KBM-7 (cell line): ENCODE results near the gene KRAS.

Source experiments
- DNase-seq: peaks from one replicate; pipeline ENCODE4 v3.0.0-alpha.2; 2015
- in situ Hi-C: fragments of 300-500 bp; cut with MboI; formaldehyde crosslinking; loops from 2 replicates; pipeline ENCODE4 v1.14.3; 2020; ENCODE audit warnings: low sequenced_read_pairs, low pct_unique_long_range_greater_than_20kb, mixed read lengths

KRAS gene

GRCh38 chr12:25207411-25207810, 43.3 kb downstream of the KRAS start:
- no peak for DNase-seq
- in situ Hi-C loops = no loop called here

GRCh38 chr12:25202137-25202536, 48.6 kb downstream of the KRAS start:
- no peak for DNase-seq
- in situ Hi-C loops = no loop called here

- in situ Hi-C loops = no loop called here
- no peak for DNase-seq
Measured at GRCh38 chr12:25200703-25201102, 50.0 kb downstream of the KRAS start.

GRCh38 chr12:25197608-25198007, 53.1 kb downstream of the KRAS start:
- DNase-seq = peak; percentile 36

GRCh38 chr12:25195056-25195971, 55.4 kb downstream of the KRAS start, which contains the start of the genes DNAI7 and ETFRF1:
TSS of gene DNAI7 (minus strand) at chr12:25195160. CDS start at chr12:25195078, 82 bp downstream.
TSS of gene ETFRF1 (plus strand) at chr12:25195237. CDS start at chr12:25203957, 8,720 bp downstream.
- DNase-seq = peak; percentile 96
- in situ Hi-C loops = no loop called here

More at GRCh38 chr12:25197608-25198007, 53.1 kb downstream of the KRAS start:
- in situ Hi-C loops = no loop called here

- in situ Hi-C loops = no loop called here
- DNase-seq = no peak
Measured at GRCh38 chr12:25194722-25195055, 56.0 kb downstream of the KRAS start.

GRCh38 chr12:25194214-25194613, 56.5 kb downstream of the KRAS start:
- peak; percentile 30 for DNase-seq
- in situ Hi-C loops = no loop called here

- in situ Hi-C loops = no loop called here
- no peak for DNase-seq
Measured at GRCh38 chr12:25190793-25191192, 59.9 kb downstream of the KRAS start.

GRCh38 chr12:25189656-25190055, 61.1 kb downstream of the KRAS start:
- in situ Hi-C loops = no loop called here
- DNase-seq = no peak

GRCh38 chr12:25187781-25188180, 62.9 kb downstream of the KRAS start:
- in situ Hi-C loops = no loop called here
- no peak for DNase-seq

GRCh38 chr12:25186788-25187402, 63.8 kb downstream of the KRAS start:
- in situ Hi-C loops = no loop called here

GRCh38 chr12:25186038-25186787, 64.5 kb downstream of the KRAS start:
- no peak for DNase-seq
- in situ Hi-C loops = no loop called here

More at GRCh38 chr12:25186788-25187402, 63.8 kb downstream of the KRAS start:
- no peak for DNase-seq

GRCh38 chr12:25184132-25184531, 66.6 kb downstream of the KRAS start:
- in situ Hi-C loops = no loop called here
- no peak for DNase-seq

- in situ Hi-C loops = no loop called here
Measured at GRCh38 chr12:25182765-25183164, 68.0 kb downstream of the KRAS start.

GRCh38 chr12:25162866-25163265, 87.9 kb downstream of the KRAS start:
- in situ Hi-C loops = no loop called here
- DNase-seq = no peak

More at GRCh38 chr12:25182765-25183164, 68.0 kb downstream of the KRAS start:
- DNase-seq = no peak

GRCh38 chr12:25156061-25156460, 94.7 kb downstream of the KRAS start:
- in situ Hi-C loops = no loop called here
- DNase-seq = no peak

- in situ Hi-C loops = no loop called here
- DNase-seq = peak; percentile 51
Measured at GRCh38 chr12:25155022-25155576, 95.6 kb downstream of the KRAS start.
